ENCODE data around the gene OGA.
A peak's percentile ranks its signal among the peaks of the same experiment; 100 is the strongest.

The OGA gene

GRCh38 chr10:101828766-101829551 is 10.7 kb upstream of the OGA start:
- no peak for DNase-seq
- Histone ChIP-seq H3K27me3 (replicated peaks) (no peaks in the 10 kb centered on the region), H3K4me3 (ENCODE audit: low read depth, low read length) (peak overlapping the region; percentile 44), H3K27ac (no peak overlapping the region), H3K36me3 (replicated peaks) (no peaks in the 10 kb centered on the region)
- in situ Hi-C loops (cut with HindIII; ENCODE audit: low pct_ligation_motif_present, low sequenced_read_pairs): no loop called here
- TF ChIP-seq CTCF (IDR thresholded peaks at IDR 0.05; ENCODE audit: low read depth, low read length, missing control alignments): no peak

DNA sequence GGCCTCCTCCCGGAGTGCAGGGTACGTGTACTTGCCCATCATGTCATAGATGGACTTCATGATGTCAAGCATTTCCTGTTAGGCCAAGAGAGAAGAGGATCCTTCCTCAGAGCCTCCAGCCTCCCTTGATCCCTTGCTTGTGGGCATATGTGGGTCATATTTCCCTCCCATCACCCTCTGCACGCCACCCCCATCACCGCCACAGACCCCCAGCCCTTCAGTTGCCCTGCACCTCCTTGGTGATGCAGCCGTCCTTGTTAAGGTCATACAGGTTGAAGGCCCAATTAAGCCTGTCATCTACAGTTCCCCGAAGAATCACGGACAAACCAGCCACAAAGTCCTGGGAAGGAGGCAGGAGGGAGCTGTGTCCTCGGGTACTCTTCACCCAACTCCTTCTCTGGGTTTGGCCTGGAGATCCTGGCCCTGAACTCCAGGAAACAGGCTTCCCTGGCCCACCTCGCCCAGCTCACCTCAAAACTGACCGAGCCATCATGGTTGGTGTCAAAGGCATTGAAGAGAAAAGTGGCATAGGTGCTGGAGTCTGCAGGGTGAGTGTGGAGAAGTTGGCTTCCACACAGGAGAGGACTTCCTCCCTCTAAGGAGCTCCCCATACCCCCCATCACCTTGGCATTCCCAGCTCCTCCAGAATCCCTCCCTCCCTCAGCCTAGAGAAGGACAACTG is 9.8 kb upstream of the OGA start:
- no peak overlapping the region for H3K27ac ChIP-seq
- in situ Hi-C loops (cut with HindIII; ENCODE audit: low pct_ligation_motif_present, low sequenced_read_pairs): no loop called here

DNA sequence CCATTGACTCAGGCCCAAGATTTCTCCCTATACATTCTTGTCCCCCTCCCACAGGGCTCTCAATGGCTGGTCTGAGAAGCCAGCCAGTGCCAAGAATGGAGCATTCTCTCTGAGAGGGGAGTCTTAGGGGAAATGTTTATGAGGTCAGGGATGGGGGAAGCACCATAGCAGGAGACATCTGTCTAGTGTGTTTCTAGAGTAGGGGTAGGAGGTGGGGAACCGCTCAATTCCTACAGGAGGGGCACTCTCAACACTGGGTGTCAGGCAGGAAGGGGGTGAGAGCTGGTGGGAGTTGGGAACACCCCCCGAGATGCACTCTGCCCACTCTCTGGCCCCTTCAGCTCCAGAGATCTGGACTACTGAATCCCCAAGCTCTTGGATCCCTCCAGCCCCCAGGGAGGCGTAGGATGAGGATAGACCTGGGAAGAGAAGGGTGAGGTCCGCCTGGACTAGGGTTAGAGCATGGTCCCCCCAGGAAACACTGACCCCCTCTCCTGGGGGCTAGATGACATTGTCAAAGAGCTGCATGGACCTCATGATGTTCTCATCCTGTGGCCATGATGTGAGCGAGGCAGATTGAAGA is 8.7 kb upstream of the OGA start:
- Histone ChIP-seq H3K27me3 (replicated peaks) (no peaks in the 10 kb centered on the region), H3K27ac (no peak overlapping the region), H3K4me3 (ENCODE audit: low read depth, low read length) (no peak overlapping the region), H3K36me3 (replicated peaks) (no peaks in the 10 kb centered on the region)
- no peak for DNase-seq
- in situ Hi-C loops (cut with HindIII; ENCODE audit: low pct_ligation_motif_present, low sequenced_read_pairs): no loop called here
- no peak for TF ChIP-seq CTCF (IDR thresholded peaks at IDR 0.05; ENCODE audit: low read depth, low read length, missing control alignments)

More for the DNA sequence above, 9.8 kb upstream of the OGA start:
- Histone ChIP-seq H3K27me3 (replicated peaks) (no peaks in the 10 kb centered on the region), H3K4me3 (ENCODE audit: low read depth, low read length) (no peak overlapping the region), H3K36me3 (replicated peaks) (no peaks in the 10 kb centered on the region)
- TF ChIP-seq CTCF (IDR thresholded peaks at IDR 0.05; ENCODE audit: low read depth, low read length, missing control alignments): no peak
- DNase-seq: no peak

DNA sequence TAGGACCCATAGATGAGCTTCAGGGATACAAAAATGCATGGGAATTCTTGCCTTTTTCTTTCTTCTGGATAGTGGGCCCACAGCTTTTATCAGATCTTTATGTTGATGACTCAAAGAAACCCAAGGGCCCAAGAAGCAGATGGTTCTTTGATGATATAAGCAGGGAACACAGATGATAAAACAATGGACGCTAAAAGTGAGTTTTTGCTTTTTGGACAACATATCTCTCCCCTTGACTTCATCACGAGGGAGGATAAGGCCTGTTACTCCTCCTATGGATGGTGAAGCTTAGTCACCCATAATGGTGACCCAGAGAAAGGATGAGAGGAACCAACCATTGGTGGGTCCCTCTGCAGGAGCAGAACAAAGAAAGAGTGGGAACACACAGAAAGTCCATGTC is 6.5 kb upstream of the OGA start:
- no peak overlapping the region for H3K27ac ChIP-seq
- no peak overlapping the region for H3K4me3 ChIP-seq (ENCODE audit: low read depth, low read length)
- in situ Hi-C loops (cut with HindIII; ENCODE audit: low pct_ligation_motif_present, low sequenced_read_pairs): no loop called here
- DNase-seq: no peak
- TF ChIP-seq CTCF (IDR thresholded peaks at IDR 0.05; ENCODE audit: low read depth, low read length, missing control alignments): no peak
- no peaks in the 10 kb centered on the region for H3K36me3 ChIP-seq (replicated peaks)
- H3K27me3 ChIP-seq (replicated peaks): no peaks in the 10 kb centered on the region

GRCh38 chr10:101818872-101819633 is 809 bp upstream of the OGA start:
- Histone ChIP-seq H3K27me3 (replicated peaks) (no peaks in the 10 kb centered on the region), H3K36me3 (replicated peaks) (peaks cover 6% of the 10 kb centered on the region), H3K4me3 (ENCODE audit: low read depth, low read length) (peak overlapping the region; percentile 98), H3K27ac (peak overlapping the region; percentile 4)
- in situ Hi-C loops (cut with HindIII; ENCODE audit: low pct_ligation_motif_present, low sequenced_read_pairs): no loop called here
- no peak for TF ChIP-seq CTCF (IDR thresholded peaks at IDR 0.05; ENCODE audit: low read depth, low read length, missing control alignments)
- DNase-seq: no peak
